CD4-positive, alpha-beta T cell (primary cell): ENCODE results near the gene SLC27A1. TPM values are rescaled to one million over a fixed set of nuclear protein-coding genes. Genes with fewer than 3 reads are reported as not detected.
"Not testable (repeated sequence)": the region's sequence is repeated elsewhere in the genome, so short reads cannot be mapped to it uniquely, and the experiment has no call there.

Experiments used
- ATAC-seq: fragments of 200-7000 bp; cut with Tn5 transposase; one replicate; pipeline ENCODE4 v1.10.0; 2022; ENCODE audit warnings: mild to moderate bottlenecking; ENCODE audit not compliant: poor library complexity
- CTCF ChIA-PET: fragments of 350-600 bp; sonication (Branson Sonifier 250); formaldehyde crosslinking; loops from one replicate; lab custom pipeline; 2021; ENCODE audit warnings: antibody characterized with exemption, inconsistent platforms; lab: Charles Lee
- POLR2A ChIA-PET: fragments of 350-600 bp; sonication (Branson Sonifier 250); formaldehyde crosslinking; loops from one replicate; lab custom pipeline; 2021; ENCODE audit warnings: antibody characterized with exemption, inconsistent platforms; lab: Charles Lee
- DNase-seq, 14 experiments: peaks; one replicate each; pipeline ENCODE4 v3.0.0-alpha.2; 2013 to 2020; ENCODE audit warnings: mixed read lengths in 2 of 14
- H3K27ac ChIP-seq, 2 donors: one replicate each; pipeline versions ENCODE4 v1.5.1 to v1.7.0; 2013; ENCODE audit warnings: low read length in 2 of 2, low read depth in 1 of 2, mild to moderate bottlenecking in 1 of 2
- H3K27me3 ChIP-seq, 2 experiments: 1 replicate in 1 of 2; 2 replicates in 1 of 2; pipeline versions ENCODE4 v1.6.1 to v1.7.0; 2013; ENCODE audit warnings: low read length in 2 of 2, control low read depth in 1 of 2, mild to moderate bottlenecking in 1 of 2, moderate library complexity in 1 of 2; ENCODE audit not compliant: insufficient read depth in 2 of 2, control insufficient read depth in 1 of 2
- H3K36me3 ChIP-seq: one replicate; pipeline ENCODE4 v1.6.1; 2013; ENCODE audit warnings: low read length, control low read depth; ENCODE audit not compliant: insufficient read depth
- H3K4me1 ChIP-seq: one replicate; pipeline ENCODE4 v1.6.1; 2013; ENCODE audit warnings: low read length, control low read depth; ENCODE audit not compliant: insufficient read depth
- H3K4me3 ChIP-seq: one replicate; pipeline ENCODE4 v1.5.1; 2013; ENCODE audit warnings: mild to moderate bottlenecking, low read length, moderate library complexity
- H3K9me3 ChIP-seq, 2 experiments: 1 replicate in 1 of 2; 2 replicates in 1 of 2; pipeline versions ENCODE4 v1.6.1 to v1.7.0; 2013; ENCODE audit warnings: low read length in 2 of 2, mild to moderate bottlenecking in 2 of 2, control low read depth in 1 of 2, moderate library complexity in 1 of 2; ENCODE audit not compliant: control insufficient read depth in 1 of 2, insufficient read depth in 1 of 2
- H3K27ac Mint-ChIP-seq: one replicate; pipeline ENCODE4 v1.8.0; 2020; ENCODE audit warnings: mixed read lengths
- H3K27me3 Mint-ChIP-seq: one replicate; pipeline ENCODE4 v1.8.0; 2021; ENCODE audit warnings: mixed read lengths
- H3K36me3 Mint-ChIP-seq: one replicate; pipeline ENCODE4 v1.8.0; 2021; ENCODE audit warnings: low read depth, mixed read lengths
- H3K4me1 Mint-ChIP-seq: one replicate; pipeline ENCODE4 v1.8.0; 2021; ENCODE audit warnings: low read depth, mixed read lengths
- H3K4me3 Mint-ChIP-seq: one replicate; pipeline ENCODE4 v1.8.0; 2020; ENCODE audit warnings: mild to moderate bottlenecking, mixed read lengths
- H3K9me3 Mint-ChIP-seq: one replicate; pipeline ENCODE4 v1.8.0; 2020; ENCODE audit warnings: mixed read lengths
- CTCF ChIP-seq: fragments of 200-600 bp; IDR thresholded peaks from one replicate; pipeline ENCODE4 v1.8.0; 2022; ENCODE audit warnings: antibody characterized with exemption, mild to moderate bottlenecking
- intact Hi-C, 2 experiments: fragments of 100-400 bp; cut with DNase I in 1 of 2; cut with micrococcal nuclease in 1 of 2; formaldehyde crosslinking; loops; one replicate each; pipeline versions ENCODE4 v1.15.1 to v1.9.0; 2023 to 2025; cut with DNase I, micrococcal nuclease
- total RNA-seq, 174 experiments: library from RNA in 2 of 174; stranded (reverse) in 2 of 174; gene quantifications; one replicate each; pipeline ENCODE4 v1.2.3 and lab custom pipeline; 2021 to 2026

Gene SLC27A1
- total RNA-seq, 2 experiments from 2014 or later = 3.0 TPM

- ATAC-seq (no peak), DNase-seq (no peak)
- no peaks in the 10 kb centered on the region for H3K9me3 ChIP-seq
- no peak overlapping the region for H3K4me3 Mint-ChIP-seq
- TF ChIP-seq CTCF = no peak
- no peak overlapping the region for H3K4me3 ChIP-seq
- H3K27me3 Mint-ChIP-seq = no peaks in the 10 kb centered on the region
- intact Hi-C loops = no loop called here
- no peaks in the 10 kb centered on the region for H3K9me3 Mint-ChIP-seq
- H3K4me1 Mint-ChIP-seq = no peaks in the 10 kb centered on the region
- no peak overlapping the region for H3K27ac ChIP-seq
- no peak overlapping the region for H3K27ac Mint-ChIP-seq
- no peaks in the 10 kb centered on the region for H3K36me3 Mint-ChIP-seq
- H3K4me1 ChIP-seq = no peaks in the 10 kb centered on the region
- no peaks in the 10 kb centered on the region for H3K36me3 ChIP-seq
- POLR2A ChIA-PET = no interaction called here
- CTCF ChIA-PET = no interaction called here
- H3K27me3 ChIP-seq = no peaks in the 10 kb centered on the region
Observed at GRCh38 chr19:17549085-17549740, 78.9 kb downstream of the SLC27A1 start.

- DNase-seq = no peak
- Mint-ChIP-seq H3K4me3 (no peak overlapping the region), H3K27ac (no peak overlapping the region), H3K27me3 (no peaks in the 10 kb centered on the region), H3K9me3 (no peaks in the 10 kb centered on the region), H3K4me1 (peaks cover 4% of the 10 kb centered on the region), H3K36me3 (no peaks in the 10 kb centered on the region)
- no peaks in the 10 kb centered on the region for H3K9me3 ChIP-seq
- intact Hi-C loops = loop anchor here in 1 of 2 experiments (10.0 kb wide), 1 partner anchor 55 kb away; no protein-coding TSS in a partner anchor
- TF ChIP-seq CTCF = no peak
- no peak overlapping the region for H3K4me3 ChIP-seq
- ChIA-PET POLR2A (no interaction called here), CTCF (no interaction called here)
- H3K36me3 ChIP-seq = no peaks in the 10 kb centered on the region
- no peaks in the 10 kb centered on the region for H3K27me3 ChIP-seq
- H3K4me1 ChIP-seq = peaks cover 5% of the 10 kb centered on the region
- H3K27ac ChIP-seq = no peak overlapping the region
- no peak for ATAC-seq
Observed at GRCh38 chr19:17550076-17550667, 79.8 kb downstream of the SLC27A1 start.

- not testable (repeated sequence) for ATAC-seq, H3K36me3 ChIP-seq, H3K36me3 Mint-ChIP-seq, H3K27ac ChIP-seq, H3K27me3 ChIP-seq, DNase-seq, H3K4me3 Mint-ChIP-seq, H3K9me3 ChIP-seq, H3K9me3 Mint-ChIP-seq, H3K27ac Mint-ChIP-seq, H3K4me3 ChIP-seq, H3K27me3 Mint-ChIP-seq
- H3K4me1 Mint-ChIP-seq = peaks cover 17% of the 10 kb centered on the region
- POLR2A ChIA-PET = interaction anchor here (1.3 kb wide), 1 partner anchor 29 kb away, joined by 3 read pairs; no protein-coding TSS in a partner anchor
- intact Hi-C loops = loop anchor here in 1 of 2 experiments (10.0 kb wide), 1 partner anchor 58 kb away; no protein-coding TSS in a partner anchor
- CTCF ChIA-PET = interaction anchor here (1.4 kb wide), 1 partner anchor 57 kb away, joined by 7 read pairs; no protein-coding TSS in a partner anchor
- peaks cover 24% of the 10 kb centered on the region for H3K4me1 ChIP-seq
Observed at GRCh38 chr19:17552735-17553134, 82.4 kb downstream of the SLC27A1 start.
